ENCODE data around the gene STBD1.
"Not testable (repeated sequence)": the region's sequence is repeated elsewhere in the genome, so short reads cannot be mapped to it uniquely, and the experiment has no call there.

Gene STBD1

DNA sequence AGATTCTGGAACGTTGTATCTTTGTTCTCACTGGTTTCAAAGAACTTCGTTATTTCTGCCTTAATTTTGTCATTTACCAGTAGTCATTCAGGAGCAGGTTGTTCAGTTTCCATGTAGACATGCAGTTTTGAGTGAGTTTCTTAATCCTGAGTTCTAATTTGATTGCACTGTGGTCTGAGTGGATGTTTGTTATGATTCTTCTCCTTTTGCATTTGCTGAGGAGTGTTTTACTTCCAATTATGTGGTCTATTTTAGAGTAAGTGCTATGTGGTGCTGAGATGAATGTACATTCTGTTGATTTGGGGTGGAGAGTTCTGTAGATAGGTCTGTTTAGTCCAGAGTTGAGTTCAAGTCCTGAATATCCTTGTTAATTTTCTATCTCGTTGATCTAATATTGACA, 18.7 kb upstream of the STBD1 start:
- not testable (repeated sequence) for ATAC-seq

DNA sequence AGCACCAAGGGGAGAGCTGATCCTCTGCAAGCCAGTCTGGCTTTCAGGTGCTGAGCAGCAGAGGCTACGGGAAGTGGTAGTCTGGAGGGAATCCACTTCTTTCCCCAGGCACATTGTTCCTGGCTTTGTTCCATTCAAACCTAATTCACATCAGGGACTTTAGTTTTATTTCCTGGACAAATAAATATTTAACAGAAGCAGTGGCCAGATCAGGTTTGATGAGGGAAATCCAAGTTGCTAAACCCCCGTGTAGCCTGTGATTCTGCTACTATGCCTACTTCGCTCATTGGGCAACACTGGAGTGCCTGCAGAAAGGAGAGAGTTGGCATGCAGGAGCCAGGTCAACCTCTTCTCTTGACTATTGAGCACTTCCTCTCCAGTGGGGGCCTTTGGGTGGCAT, 13.8 kb upstream of the STBD1 start:
- TF ChIP-seq ZFP3 (CRISPR knock-in tag; IDR thresholded peaks at IDR 0.05) (no peak), ZNF565 (CRISPR knock-in tag; conservative IDR thresholded peaks at IDR 0.05; ENCODE audit: low read depth) (no peak), ESRRG (CRISPR knock-in tag; IDR thresholded peaks at IDR 0.05) (no peak), ZNF70 (CRISPR knock-in tag; IDR thresholded peaks at IDR 0.05) (no peak), TSHZ2 (CRISPR knock-in tag; IDR thresholded peaks at IDR 0.05) (no peak), ISL1 (CRISPR knock-in tag; IDR thresholded peaks at IDR 0.05) (no peak), CSRNP3 (CRISPR knock-in tag; IDR thresholded peaks at IDR 0.05) (no peak), ARNTL (CRISPR knock-in tag; IDR thresholded peaks at IDR 0.05; ENCODE audit: borderline replicate concordance, low read depth) (no peak)
- ATAC-seq: no peak

DNA sequence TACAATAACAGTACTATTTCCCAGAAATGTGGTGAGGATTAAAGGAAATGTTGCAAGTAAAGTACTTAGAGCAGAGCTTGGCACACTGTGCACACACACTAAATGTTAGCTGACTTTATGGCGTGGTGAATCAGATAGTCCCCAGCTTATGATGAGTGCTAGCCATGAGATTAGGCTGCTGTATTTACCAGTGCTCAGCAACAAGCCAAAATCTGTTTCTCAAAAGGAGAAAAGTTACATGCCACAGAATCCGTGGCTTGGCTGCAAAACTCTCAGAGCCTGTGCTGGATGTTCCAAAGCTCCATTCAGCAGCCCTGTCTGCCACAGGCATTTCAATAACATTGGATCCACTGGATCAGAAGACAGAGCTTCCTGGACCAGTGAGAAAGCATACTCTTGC, 12.8 kb upstream of the STBD1 start:
- ATAC-seq: no peak
- no peak for TF ChIP-seq ZFP3 (CRISPR knock-in tag; IDR thresholded peaks at IDR 0.05)
- no peak for TF ChIP-seq RARB (CRISPR knock-in tag; IDR thresholded peaks at IDR 0.05)
- TF ChIP-seq TOX (CRISPR knock-in tag; IDR thresholded peaks at IDR 0.05; ENCODE audit: borderline replicate concordance): no peak
- TF ChIP-seq GLIS3 (CRISPR knock-in tag; IDR thresholded peaks at IDR 0.05): no peak
- TF ChIP-seq OSR1 (CRISPR knock-in tag; IDR thresholded peaks at IDR 0.05): no peak
- no peak for TF ChIP-seq ZNF565 (CRISPR knock-in tag; conservative IDR thresholded peaks at IDR 0.05; ENCODE audit: low read depth)
- no peak for TF ChIP-seq CSDC2 (CRISPR knock-in tag; IDR thresholded peaks at IDR 0.05)
- no peak for TF ChIP-seq ZFP30 (CRISPR knock-in tag; IDR thresholded peaks at IDR 0.05)
- no peak for TF ChIP-seq ZC3H10 (CRISPR knock-in tag; IDR thresholded peaks at IDR 0.05)
- TF ChIP-seq ARNTL (CRISPR knock-in tag; IDR thresholded peaks at IDR 0.05; ENCODE audit: borderline replicate concordance, low read depth): no peak
- TF ChIP-seq CSRNP3 (CRISPR knock-in tag; IDR thresholded peaks at IDR 0.05): no peak
- TF ChIP-seq ESRRG (CRISPR knock-in tag; IDR thresholded peaks at IDR 0.05): no peak
- TF ChIP-seq SNAI2 (CRISPR knock-in tag; IDR thresholded peaks at IDR 0.05): no peak
- TF ChIP-seq TCF4 (CRISPR knock-in tag; IDR thresholded peaks at IDR 0.05; ENCODE audit: borderline replicate concordance): no peak
- no peak for TF ChIP-seq ZNF70 (CRISPR knock-in tag; IDR thresholded peaks at IDR 0.05)
- TF ChIP-seq, protein P1, sequence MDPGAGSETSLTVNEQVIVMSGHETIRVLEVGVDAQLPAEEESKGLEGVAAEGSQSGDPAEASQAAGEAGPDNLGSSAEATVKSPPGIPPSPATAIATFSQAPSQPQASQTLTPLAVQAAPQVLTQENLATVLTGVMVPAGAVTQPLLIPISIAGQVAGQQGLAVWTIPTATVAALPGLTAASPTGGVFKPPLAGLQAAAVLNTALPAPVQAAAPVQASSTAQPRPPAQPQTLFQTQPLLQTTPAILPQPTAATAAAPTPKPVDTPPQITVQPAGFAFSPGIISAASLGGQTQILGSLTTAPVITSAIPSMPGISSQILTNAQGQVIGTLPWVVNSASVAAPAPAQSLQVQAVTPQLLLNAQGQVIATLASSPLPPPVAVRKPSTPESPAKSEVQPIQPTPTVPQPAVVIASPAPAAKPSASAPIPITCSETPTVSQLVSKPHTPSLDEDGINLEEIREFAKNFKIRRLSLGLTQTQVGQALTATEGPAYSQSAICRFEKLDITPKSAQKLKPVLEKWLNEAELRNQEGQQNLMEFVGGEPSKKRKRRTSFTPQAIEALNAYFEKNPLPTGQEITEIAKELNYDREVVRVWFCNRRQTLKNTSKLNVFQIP (CRISPR knock-in tag; IDR thresholded peaks at IDR 0.05; ENCODE audit: borderline replicate concordance, low read depth): no peak
- no peak for TF ChIP-seq BACH2 (CRISPR knock-in tag; IDR thresholded peaks at IDR 0.05; ENCODE audit: borderline replicate concordance)

DNA sequence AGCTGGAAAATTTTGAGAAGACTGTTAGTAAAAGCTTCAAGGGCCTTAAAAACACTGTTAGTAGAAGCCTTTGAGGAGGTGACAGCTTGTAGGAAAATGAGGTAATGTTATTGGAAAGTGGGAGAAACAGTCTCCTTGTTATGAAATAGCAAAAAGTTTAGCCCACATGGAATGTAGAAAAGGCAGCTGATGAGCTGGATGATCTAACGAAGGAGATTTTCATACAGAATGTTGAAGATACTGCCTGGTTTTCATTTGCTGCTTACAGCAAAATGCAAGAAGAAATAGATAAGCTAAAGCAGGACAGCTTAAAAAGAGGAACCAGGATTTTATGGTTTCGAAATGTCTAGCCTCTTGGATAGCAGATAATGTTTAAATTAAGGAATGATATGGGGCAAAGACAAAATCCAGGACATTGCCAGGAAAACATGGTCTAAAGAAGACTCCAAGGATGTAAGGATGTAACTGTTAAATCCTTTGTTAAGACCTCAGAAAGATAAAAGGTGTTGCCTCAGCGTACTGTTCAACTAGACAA, 10.2 kb upstream of the STBD1 start:
- TF ChIP-seq PPARA (CRISPR knock-in tag; IDR thresholded peaks at IDR 0.05; ENCODE audit: borderline replicate concordance): no peak
- TF ChIP-seq OSR1 (CRISPR knock-in tag; IDR thresholded peaks at IDR 0.05): no peak
- TF ChIP-seq TOX (CRISPR knock-in tag; IDR thresholded peaks at IDR 0.05; ENCODE audit: borderline replicate concordance): no peak
- no peak for ATAC-seq

DNA sequence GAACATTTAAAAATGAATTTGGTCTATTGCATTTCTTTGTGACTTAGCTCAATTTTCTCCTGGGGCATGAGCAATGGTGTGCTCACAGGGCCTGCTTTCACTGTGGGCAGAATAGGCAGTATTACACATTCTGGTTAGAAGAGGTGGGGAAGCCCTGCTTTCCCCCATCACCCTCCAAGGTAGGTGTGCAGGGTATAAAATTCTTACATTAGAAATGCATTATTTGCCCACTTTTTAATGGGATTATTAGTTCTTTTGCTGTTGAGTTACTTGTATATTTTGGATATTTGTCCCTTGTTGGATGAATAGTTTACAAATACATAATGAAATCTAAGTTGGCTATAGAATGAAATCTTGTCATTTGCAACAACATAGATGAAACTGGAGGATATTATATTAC, 8.3 kb upstream of the STBD1 start:
- TF ChIP-seq ARNTL (CRISPR knock-in tag; IDR thresholded peaks at IDR 0.05; ENCODE audit: borderline replicate concordance, low read depth) (no peak), CSDC2 (CRISPR knock-in tag; IDR thresholded peaks at IDR 0.05) (no peak), RARB (CRISPR knock-in tag; IDR thresholded peaks at IDR 0.05) (no peak), BACH2 (CRISPR knock-in tag; IDR thresholded peaks at IDR 0.05; ENCODE audit: borderline replicate concordance) (no peak), ESRRG (CRISPR knock-in tag; IDR thresholded peaks at IDR 0.05) (no peak)
- no peak for ATAC-seq

All from SK-N-SH treated with all-trans-retinoic acid at 6 μM for 48 hours (cell line).